Sciatic nerve (tissue), 2 donors: ENCODE results near the gene SPTBN1. TPM values are rescaled to one million over a fixed set of nuclear protein-coding genes. Genes with fewer than 3 reads are reported as not detected.
"Not testable (repeated sequence)": the region's sequence is repeated elsewhere in the genome, so short reads cannot be mapped to it uniquely, and the experiment has no call there.

Experiments
- ATAC-seq: fragments of 200-7000 bp; cut with Tn5 transposase; one replicate; pipeline ENCODE4 v1.9.1; 2020; ENCODE audit warnings: mild to moderate bottlenecking, moderate library complexity
- DNase-seq: peaks from one replicate; pipeline ENCODE4 v3.0.0-alpha.2; 2020; ENCODE audit warnings: low spot score
- intact Hi-C: fragments of 100-400 bp; cut with DNase I; formaldehyde crosslinking; loops from one replicate; pipeline ENCODE4 v1.14.2; 2022
- total RNA-seq: library from RNA; stranded (reverse); fragmentation: NEBNext Ultra II Directional; extraction: Animal tissue kit (Norgen Biotek cat#: 25700); gene quantifications from one replicate; pipeline ENCODE4 v1.2.1, GENCODE V29; 2021
- donor health status: DM: no; HTN: no; CAD: no.
- donor health status: DM: no; HTN: no; CAD: no.

The SPTBN1 gene
- total RNA-seq, 1 donor from 2014 or later = 1,016 TPM

DNA sequence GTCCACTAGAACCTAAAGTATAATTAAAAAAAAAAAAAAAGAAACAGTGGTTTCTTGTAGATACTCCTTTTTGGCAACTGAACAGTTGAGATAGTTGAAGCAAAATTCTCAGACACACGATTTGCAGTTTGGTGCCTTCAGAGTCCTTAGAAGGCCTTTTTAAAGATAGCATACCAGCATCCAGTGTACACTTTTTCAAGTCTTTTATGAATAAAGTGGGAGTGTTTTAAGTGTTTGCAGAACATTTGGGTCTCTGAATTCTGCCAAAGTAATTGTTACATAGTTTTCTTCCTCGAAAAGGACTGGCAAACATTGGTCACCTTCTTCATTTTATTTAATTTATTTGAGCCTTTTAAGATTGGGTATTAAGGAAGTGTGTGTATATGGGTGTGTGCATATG is 62.3 kb downstream of the SPTBN1 start:
- DNase-seq = no peak
- ATAC-seq = no peak
- intact Hi-C loops = no loop called here

GRCh38 chr2:54519841-54520459 is 63.8 kb downstream of the SPTBN1 start:
- DNase-seq = no peak
- no peak for ATAC-seq
- intact Hi-C loops = no loop called here

- no peak for ATAC-seq
- intact Hi-C loops = no loop called here
Measured at GRCh38 chr2:54520687-54521086, 64.6 kb downstream of the SPTBN1 start.

GRCh38 chr2:54522624-54523281 is 66.6 kb downstream of the SPTBN1 start:
- intact Hi-C loops = no loop called here
- DNase-seq = no peak

More at GRCh38 chr2:54520687-54521086, 64.6 kb downstream of the SPTBN1 start:
- no peak for DNase-seq

GRCh38 chr2:54523324-54523959 is 67.3 kb downstream of the SPTBN1 start:
- intact Hi-C loops = no loop called here

More at GRCh38 chr2:54522624-54523281, 66.6 kb downstream of the SPTBN1 start:
- ATAC-seq = peak; percentile 72

DNA sequence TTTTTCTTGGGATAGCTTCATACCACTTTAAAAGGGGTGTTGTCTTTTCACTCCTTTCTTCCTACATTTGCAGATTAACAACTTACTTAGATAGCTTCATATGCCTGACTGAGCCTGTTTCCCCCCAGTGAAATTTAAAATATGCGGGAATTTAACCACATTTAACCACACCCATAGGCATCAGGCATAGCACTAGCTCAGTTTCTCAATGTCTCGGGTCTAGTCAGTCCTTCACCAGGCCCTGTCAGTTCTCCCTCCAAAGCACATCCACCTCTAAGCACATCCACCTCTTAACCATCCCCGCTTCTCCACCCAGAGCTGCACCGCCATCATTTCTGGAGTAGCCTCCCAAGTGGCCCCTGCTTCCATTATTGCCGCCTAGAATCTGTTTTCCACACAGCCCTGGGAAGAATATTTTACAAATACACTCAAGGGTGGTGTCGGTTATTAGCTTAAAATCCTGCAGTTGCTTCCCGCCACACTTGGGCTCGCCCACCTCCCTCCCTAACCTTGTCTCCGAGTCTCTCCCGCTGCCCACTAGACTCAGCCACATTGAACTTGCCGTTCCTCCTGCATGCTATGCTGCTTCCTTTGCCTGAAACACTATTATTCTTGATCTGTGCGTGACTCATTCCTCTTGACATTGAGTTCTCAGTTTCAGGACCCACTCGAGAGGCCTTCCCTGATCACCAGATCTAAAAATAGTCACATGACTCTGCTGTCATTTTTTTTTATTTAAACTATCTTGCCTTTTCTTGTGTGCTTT is 68.3 kb downstream of the SPTBN1 start:
- intact Hi-C loops = no loop called here
- DNase-seq (no peak), ATAC-seq (peak; percentile 69)

More at GRCh38 chr2:54523324-54523959, 67.3 kb downstream of the SPTBN1 start:
- DNase-seq (no peak), ATAC-seq (no peak)

- no peak for DNase-seq
- ATAC-seq = no peak
- intact Hi-C loops = no loop called here
Measured at GRCh38 chr2:54525321-54525720, 69.2 kb downstream of the SPTBN1 start.

- DNase-seq = no peak
- intact Hi-C loops = no loop called here
- ATAC-seq = no peak
Measured at GRCh38 chr2:54526226-54526879, 70.2 kb downstream of the SPTBN1 start.

DNA sequence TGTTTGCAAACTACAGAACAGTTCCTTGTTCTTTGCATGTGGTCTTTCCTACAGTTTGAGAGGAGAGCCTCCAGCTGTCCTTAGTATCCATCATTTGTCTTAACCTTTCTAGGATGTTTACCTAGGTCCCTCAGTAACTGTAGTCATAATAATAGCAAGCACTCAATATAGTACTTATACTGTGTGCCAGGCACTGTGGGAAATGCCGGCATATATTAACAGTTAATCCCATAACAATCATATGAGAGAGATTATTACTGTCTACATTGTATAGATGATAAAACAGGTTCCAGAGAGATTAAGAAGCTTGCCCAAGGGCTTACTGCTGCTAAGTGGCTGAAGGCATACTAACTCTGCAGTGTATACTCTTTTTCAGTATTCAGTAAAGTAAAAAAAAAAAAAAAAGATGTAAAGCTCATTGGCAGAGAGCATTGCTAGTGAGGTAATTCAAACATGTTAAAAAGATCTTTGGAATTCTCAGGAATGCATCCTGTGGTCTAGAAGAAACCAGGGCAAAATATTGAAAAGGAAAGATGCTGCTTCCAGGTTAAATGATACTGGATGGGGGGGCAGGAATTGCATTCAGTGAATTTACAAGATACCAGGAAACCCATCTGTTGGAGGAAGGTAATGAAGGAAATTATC is 72.3 kb downstream of the SPTBN1 start:
- ATAC-seq = no peak
- no peak for DNase-seq
- intact Hi-C loops = no loop called here

GRCh38 chr2:54529518-54529917 is 73.4 kb downstream of the SPTBN1 start:
- ATAC-seq, DNase-seq, intact Hi-C loops: not testable (repeated sequence)

- intact Hi-C loops = no loop called here
- DNase-seq (no peak), ATAC-seq (no peak)
Measured at GRCh38 chr2:54529935-54530334, 73.8 kb downstream of the SPTBN1 start.

GRCh38 chr2:54531558-54531957 is 75.4 kb downstream of the SPTBN1 start:
- no peak for DNase-seq
- ATAC-seq = no peak
- intact Hi-C loops = no loop called here

GRCh38 chr2:54534221-54534620 is 78.1 kb downstream of the SPTBN1 start:
- ATAC-seq (no peak), DNase-seq (no peak)
- intact Hi-C loops = no loop called here

- ATAC-seq (no peak), DNase-seq (no peak)
- intact Hi-C loops = no loop called here
Measured at GRCh38 chr2:54534625-54535024, 78.5 kb downstream of the SPTBN1 start.

DNA sequence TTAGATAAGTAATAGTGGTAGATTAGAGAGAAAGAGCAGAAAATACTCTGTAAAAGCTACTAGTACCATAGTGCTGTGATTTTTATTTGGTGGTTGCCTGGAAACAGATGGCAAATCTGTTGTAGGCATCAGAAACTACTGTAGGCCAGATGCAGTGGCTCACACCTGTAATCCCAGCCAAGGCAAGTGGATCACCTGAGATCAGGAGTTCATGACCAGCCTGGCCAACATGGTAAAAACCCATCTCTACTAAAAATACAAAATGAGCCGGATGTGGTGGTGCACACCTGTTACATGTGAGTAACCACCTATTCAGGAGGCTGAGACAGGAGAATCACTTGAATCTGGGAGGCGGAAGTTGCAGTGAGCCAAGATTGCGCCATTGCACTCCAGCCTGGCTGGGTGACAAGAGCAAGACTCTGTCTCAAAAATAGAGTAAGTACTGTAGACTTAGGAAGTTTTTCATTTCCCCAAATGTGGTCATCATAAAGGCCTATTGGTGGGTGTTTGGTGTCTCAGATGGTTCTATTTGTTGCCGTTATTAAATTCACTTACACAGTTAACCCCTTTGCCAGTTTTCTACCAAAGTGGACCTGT is 79.6 kb downstream of the SPTBN1 start:
- peak; percentile 24 for ATAC-seq
- DNase-seq = no peak
- intact Hi-C loops = no loop called here

DNA sequence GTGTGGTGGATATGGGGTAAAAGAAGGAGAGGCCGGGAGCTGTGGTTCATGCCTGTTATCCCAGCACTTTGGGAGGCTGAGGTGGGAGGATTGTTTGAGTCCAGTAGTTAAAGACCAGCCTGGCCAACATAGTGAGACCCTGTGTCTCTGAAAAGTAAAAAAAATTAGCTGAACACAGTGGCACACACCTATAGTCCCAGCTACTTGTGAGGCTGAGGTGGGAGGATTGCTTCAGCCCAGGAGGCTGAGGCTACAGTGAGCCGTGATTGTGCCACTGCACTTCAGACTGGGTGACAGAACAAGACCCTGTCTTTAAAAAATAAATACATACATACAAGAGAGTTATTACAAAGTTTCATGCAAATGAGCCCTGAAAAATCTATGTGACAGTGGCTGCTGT is 80.6 kb downstream of the SPTBN1 start:
- no peak for ATAC-seq
- intact Hi-C loops = no loop called here

GRCh38 chr2:54538537-54538936 is 82.4 kb downstream of the SPTBN1 start:
- DNase-seq (no peak), ATAC-seq (no peak)
- intact Hi-C loops = no loop called here

More for the DNA sequence above, 80.6 kb downstream of the SPTBN1 start:
- no peak for DNase-seq

DNA sequence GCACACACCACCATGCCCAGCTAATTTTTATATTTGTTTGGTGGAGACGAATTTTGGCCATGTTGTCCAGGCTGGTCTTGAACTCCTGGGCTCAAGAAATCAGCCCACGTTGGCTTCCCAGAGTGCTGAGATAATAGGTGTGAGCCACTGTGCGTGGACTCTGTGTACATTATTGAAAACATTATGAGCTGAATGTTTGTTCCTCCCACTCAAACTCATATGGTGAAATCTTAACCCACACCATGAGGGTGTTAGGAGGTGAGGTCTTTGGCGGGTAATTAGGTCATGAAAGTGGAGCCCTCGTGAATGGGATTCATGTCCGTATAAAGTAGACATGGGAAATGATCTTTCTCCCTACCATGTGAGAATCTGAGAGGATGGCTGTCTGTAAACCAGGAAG is 83.6 kb downstream of the SPTBN1 start:
- intact Hi-C loops = no loop called here
- ATAC-seq = no peak
- no peak for DNase-seq
